Muscle layer of colon (tissue), 2 donors: ENCODE data around the gene GNG7.
"Not testable (repeated sequence)": the region's sequence is repeated elsewhere in the genome, so short reads cannot be mapped to it uniquely, and the experiment has no call there.

Experiments
- H3K27ac ChIP-seq: one replicate; pipeline ENCODE4 v1.7.0; 2013; ENCODE audit warnings: low read depth, mild to moderate bottlenecking, low read length, moderate library complexity
- H3K27me3 ChIP-seq, 2 donors: one replicate each; pipeline ENCODE4 v1.7.0; 2013; ENCODE audit warnings: low read length in 2 of 2, mild to moderate bottlenecking in 2 of 2; ENCODE audit not compliant: insufficient read depth in 2 of 2, control insufficient read depth in 1 of 2
- H3K36me3 ChIP-seq: one replicate; pipeline ENCODE4 v1.7.0; 2013; ENCODE audit warnings: mild to moderate bottlenecking, low read length; ENCODE audit not compliant: insufficient read depth
- H3K4me1 ChIP-seq: one replicate; pipeline ENCODE4 v1.7.0; 2013; ENCODE audit warnings: mild to moderate bottlenecking, low read length; ENCODE audit not compliant: insufficient read depth
- H3K4me3 ChIP-seq, 2 donors: one replicate each; pipeline ENCODE4 v1.7.0; 2013; ENCODE audit warnings: low read length in 2 of 2, low read depth in 1 of 2, mild to moderate bottlenecking in 1 of 2, moderate library complexity in 1 of 2
- H3K9ac ChIP-seq: one replicate; pipeline ENCODE4 v1.7.0; 2013; ENCODE audit warnings: low read length
- H3K9me3 ChIP-seq: one replicate; pipeline ENCODE4 v1.7.0; 2013; ENCODE audit warnings: mild to moderate bottlenecking, low read length
- donor health status: abdominal sarcoma.
- donor health status: Adenocarcinoma of cecum.

Gene GNG7

GRCh38 chr19:2622371-2622961 lies 80.0 kb downstream of the GNG7 start:
- not testable (repeated sequence) for H3K9ac ChIP-seq, H3K27ac ChIP-seq, H3K27me3 ChIP-seq, H3K36me3 ChIP-seq, H3K4me3 ChIP-seq, H3K4me1 ChIP-seq, H3K9me3 ChIP-seq

GRCh38 chr19:2619076-2619475 lies 83.4 kb downstream of the GNG7 start:
- Histone ChIP-seq H3K9ac (no peak overlapping the region), H3K27me3 (no peaks in the 10 kb centered on the region), H3K4me1 (no peaks in the 10 kb centered on the region), H3K27ac (no peak overlapping the region), H3K9me3 (no peaks in the 10 kb centered on the region), H3K4me3 (no peak overlapping the region), H3K36me3 (no peaks in the 10 kb centered on the region)

GRCh38 chr19:2618611-2619010 lies 83.9 kb downstream of the GNG7 start:
- no peaks in the 10 kb centered on the region for H3K9me3 ChIP-seq
- no peak overlapping the region for H3K4me3 ChIP-seq
- no peaks in the 10 kb centered on the region for H3K36me3 ChIP-seq
- no peaks in the 10 kb centered on the region for H3K4me1 ChIP-seq
- H3K9ac ChIP-seq, result no peak overlapping the region
- H3K27me3 ChIP-seq, result no peaks in the 10 kb centered on the region
- H3K27ac ChIP-seq, result no peak overlapping the region

- H3K4me3 ChIP-seq, result no peak overlapping the region
- no peaks in the 10 kb centered on the region for H3K27me3 ChIP-seq
- no peak overlapping the region for H3K9ac ChIP-seq
- H3K36me3 ChIP-seq, result no peaks in the 10 kb centered on the region
- no peak overlapping the region for H3K27ac ChIP-seq
- H3K4me1 ChIP-seq, result no peaks in the 10 kb centered on the region
- no peaks in the 10 kb centered on the region for H3K9me3 ChIP-seq
Observed at GRCh38 chr19:2617393-2618165, 84.9 kb downstream of the GNG7 start.

- Histone ChIP-seq H3K4me1 (no peaks in the 10 kb centered on the region), H3K27ac (no peak overlapping the region), H3K4me3 (no peak overlapping the region), H3K27me3 (no peaks in the 10 kb centered on the region), H3K36me3 (no peaks in the 10 kb centered on the region), H3K9ac (no peak overlapping the region), H3K9me3 (no peaks in the 10 kb centered on the region)
Observed at GRCh38 chr19:2616741-2617392, 85.6 kb downstream of the GNG7 start.

- Histone ChIP-seq H3K4me3 (no peak overlapping the region), H3K27ac (no peak overlapping the region), H3K36me3 (no peaks in the 10 kb centered on the region), H3K4me1 (peaks cover 4% of the 10 kb centered on the region), H3K9ac (no peak overlapping the region), H3K9me3 (no peaks in the 10 kb centered on the region), H3K27me3 (no peaks in the 10 kb centered on the region)
Observed at GRCh38 chr19:2615782-2616181, 86.7 kb downstream of the GNG7 start.

GRCh38 chr19:2613507-2614295 lies 88.8 kb downstream of the GNG7 start:
- H3K4me3 ChIP-seq, result no peak overlapping the region
- no peaks in the 10 kb centered on the region for H3K9me3 ChIP-seq
- H3K9ac ChIP-seq, result no peak overlapping the region
- no peaks in the 10 kb centered on the region for H3K36me3 ChIP-seq
- H3K27ac ChIP-seq, result no peak overlapping the region
- no peaks in the 10 kb centered on the region for H3K27me3 ChIP-seq
- H3K4me1 ChIP-seq, result peaks cover 4% of the 10 kb centered on the region

- H3K9me3 ChIP-seq, result no peaks in the 10 kb centered on the region
- H3K27me3 ChIP-seq, result no peaks in the 10 kb centered on the region
- peaks cover 4% of the 10 kb centered on the region for H3K4me1 ChIP-seq
- no peak overlapping the region for H3K27ac ChIP-seq
- H3K36me3 ChIP-seq, result no peaks in the 10 kb centered on the region
- H3K4me3 ChIP-seq, result no peak overlapping the region
- H3K9ac ChIP-seq, result no peak overlapping the region
Observed at GRCh38 chr19:2612619-2613249, 89.8 kb downstream of the GNG7 start.

- no peak overlapping the region for H3K9ac ChIP-seq
- no peak overlapping the region for H3K27ac ChIP-seq
- no peaks in the 10 kb centered on the region for H3K36me3 ChIP-seq
- H3K4me3 ChIP-seq, result peak overlapping the region in 1 of 2 donors; percentile 35
- no peaks in the 10 kb centered on the region for H3K9me3 ChIP-seq
- peaks cover 4% of the 10 kb centered on the region for H3K4me1 ChIP-seq
- no peaks in the 10 kb centered on the region for H3K27me3 ChIP-seq
Observed at GRCh38 chr19:2611483-2612464, 90.7 kb downstream of the GNG7 start.
